ACC112 (cell line): ENCODE data around the gene CNOT1.
"Not testable (repeated sequence)": the region's sequence is repeated elsewhere in the genome, so short reads cannot be mapped to it uniquely, and the experiment has no call there.

Experiments
- H2AFZ ChIP-seq: fragments of 200-600 bp; sonication (generic); one replicate; pipeline ENCODE4 v1.6.0; 2017; ENCODE audit warnings: antibody characterized with exemption, low read length; ENCODE audit not compliant: unreplicated experiment
- H3K27ac ChIP-seq: fragments of 200-600 bp; sonication (generic); 2 replicates; pipeline ENCODE4 v1.5.1; 2014; ENCODE audit warnings: low read depth, mild to moderate bottlenecking, antibody characterized with exemption, low read length, moderate library complexity
- H3K27me3 ChIP-seq: fragments of 200-600 bp; sonication (generic); 2 replicates; pipeline ENCODE4 v1.6.1; 2014; ENCODE audit warnings: mild to moderate bottlenecking, antibody characterized with exemption, low read length, moderate library complexity, mixed read lengths; ENCODE audit not compliant: insufficient read depth
- H3K36me3 ChIP-seq: fragments of 200-600 bp; sonication (generic); 2 replicates; pipeline ENCODE4 v1.6.1; 2016; ENCODE audit warnings: mild to moderate bottlenecking, antibody characterized with exemption, low read length, moderate library complexity, mixed read lengths; ENCODE audit not compliant: insufficient read depth
- H3K4me1 ChIP-seq: fragments of 200-600 bp; sonication (generic); one replicate; pipeline ENCODE4 v1.6.1; 2016; ENCODE audit warnings: low read length, mixed read lengths; ENCODE audit not compliant: insufficient read depth, unreplicated experiment, control insufficient read depth
- H3K4me3 ChIP-seq: fragments of 200-600 bp; sonication (generic); 2 replicates; pipeline ENCODE4 v1.5.1; 2014; ENCODE audit warnings: mild to moderate bottlenecking, low read depth, low read length
- H3K79me2 ChIP-seq: fragments of 200-600 bp; sonication (generic); one replicate; pipeline ENCODE4 v1.6.0; 2016; ENCODE audit warnings: low read length; ENCODE audit not compliant: control insufficient read depth, unreplicated experiment, insufficient read depth

The CNOT1 gene

DNA sequence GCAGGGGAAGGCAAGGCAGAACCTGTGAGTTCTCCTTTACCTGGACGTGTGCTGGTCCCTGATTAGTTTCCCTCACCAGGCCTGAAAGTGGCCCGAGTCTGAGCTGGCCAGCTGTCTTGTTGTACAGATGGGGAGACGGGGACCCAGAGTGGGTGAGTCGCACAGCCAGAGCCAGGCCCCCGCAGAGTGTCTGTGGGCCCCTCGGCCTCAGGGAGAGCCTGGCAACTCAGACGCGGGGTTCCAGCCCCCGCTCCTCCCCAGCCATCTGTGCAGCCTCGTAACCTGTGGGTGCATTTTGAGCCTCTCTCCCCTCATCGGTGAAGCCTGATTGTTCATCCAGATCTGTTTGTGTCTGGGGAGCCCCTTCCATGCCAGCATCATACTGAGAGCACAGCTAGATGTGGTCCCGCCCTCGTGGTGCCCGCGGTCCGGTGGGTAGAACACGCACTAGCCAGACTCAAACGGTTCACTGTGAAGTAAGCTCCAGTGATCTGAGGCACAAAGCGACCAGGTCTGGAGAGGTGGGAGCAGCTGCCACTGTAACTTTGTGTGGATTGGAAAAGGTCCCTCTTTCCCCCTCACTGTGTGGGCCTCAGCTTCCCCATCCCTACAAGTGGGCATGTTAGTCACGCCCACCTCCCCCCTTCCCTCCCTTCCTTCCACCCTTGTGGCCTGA lies 135.7 kb downstream of the CNOT1 start:
- Histone ChIP-seq H3K79me2 (no peaks in the 10 kb centered on the region), H2AFZ (no peak overlapping the region), H3K36me3 (no peaks in the 10 kb centered on the region), H3K27me3 (no peaks in the 10 kb centered on the region), H3K4me1 (peaks cover 8% of the 10 kb centered on the region), H3K27ac (no peak overlapping the region), H3K4me3 (no peak overlapping the region)

DNA sequence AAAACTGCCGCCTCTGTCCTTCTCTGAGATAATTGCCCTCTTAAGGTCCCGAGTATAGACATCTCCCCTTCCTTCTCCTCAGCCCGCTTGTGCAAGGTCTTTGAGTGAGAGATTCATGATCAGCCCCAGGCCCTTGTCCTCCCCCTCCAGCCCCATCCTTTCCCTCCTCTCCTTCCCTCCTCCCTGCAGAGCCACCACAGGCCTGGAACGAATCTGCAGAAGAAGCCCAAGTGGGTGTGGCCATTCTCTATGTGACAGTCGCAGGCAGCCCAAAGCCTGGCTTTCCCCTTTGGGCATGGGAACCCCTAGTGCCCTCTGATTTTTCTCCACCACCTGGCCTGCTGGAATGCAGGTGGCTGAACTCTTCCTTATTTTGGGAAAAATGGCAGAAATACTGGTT lies 136.9 kb downstream of the CNOT1 start:
- Histone ChIP-seq H3K36me3 (no peaks in the 10 kb centered on the region), H3K79me2 (no peaks in the 10 kb centered on the region), H3K27me3 (no peaks in the 10 kb centered on the region), H3K4me3 (no peak overlapping the region), H3K4me1 (peaks cover 8% of the 10 kb centered on the region), H3K27ac (no peak overlapping the region), H2AFZ (no peak overlapping the region)

DNA sequence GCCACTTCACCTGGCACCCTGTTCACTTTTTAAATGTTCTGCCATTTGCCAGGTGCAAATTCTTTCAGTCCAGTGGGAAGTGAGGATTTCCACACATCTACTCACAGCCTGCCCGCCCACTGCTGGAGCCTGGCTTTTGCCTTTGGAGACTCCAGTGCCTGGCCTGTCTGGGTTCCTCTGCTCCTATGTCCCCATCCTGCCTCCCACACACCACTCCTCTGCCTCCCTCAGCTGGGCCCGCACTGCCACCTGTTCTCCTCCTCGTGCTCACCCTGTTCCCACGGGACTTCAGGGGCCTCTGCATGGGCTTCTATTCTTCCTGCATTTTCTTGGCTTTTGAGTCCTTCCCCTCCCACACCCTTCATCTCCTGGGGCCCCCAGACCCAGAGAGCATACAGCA lies 137.6 kb downstream of the CNOT1 start:
- H3K27me3 ChIP-seq = no peaks in the 10 kb centered on the region
- H3K4me1 ChIP-seq = peaks cover 8% of the 10 kb centered on the region
- H3K36me3 ChIP-seq = no peaks in the 10 kb centered on the region
- H3K79me2 ChIP-seq = no peaks in the 10 kb centered on the region
- H3K4me3 ChIP-seq = no peak overlapping the region
- no peak overlapping the region for H2AFZ ChIP-seq
- no peak overlapping the region for H3K27ac ChIP-seq

DNA sequence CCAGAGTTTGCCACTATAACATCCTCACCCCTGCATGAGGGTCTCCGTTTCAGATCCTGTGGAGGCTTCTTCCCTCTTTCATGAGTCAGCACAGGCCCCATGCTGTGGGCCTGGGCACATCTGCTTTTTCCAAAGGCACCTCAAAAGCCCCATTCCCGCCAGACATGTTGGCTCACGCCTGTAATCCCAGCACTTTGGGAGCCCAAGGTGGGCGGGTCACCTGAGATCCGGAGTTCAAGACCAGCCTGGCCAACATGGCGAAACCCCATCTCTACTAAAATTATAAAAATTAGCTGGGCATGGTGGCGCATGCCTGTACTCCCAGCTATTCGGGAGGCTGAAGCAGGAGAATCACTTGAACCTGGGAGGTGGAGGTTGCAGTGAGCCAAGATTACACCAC lies 139.1 kb downstream of the CNOT1 start:
- H3K27me3 ChIP-seq, H3K79me2 ChIP-seq, H3K4me1 ChIP-seq, H3K36me3 ChIP-seq, H2AFZ ChIP-seq, H3K27ac ChIP-seq, H3K4me3 ChIP-seq: not testable (repeated sequence)

DNA sequence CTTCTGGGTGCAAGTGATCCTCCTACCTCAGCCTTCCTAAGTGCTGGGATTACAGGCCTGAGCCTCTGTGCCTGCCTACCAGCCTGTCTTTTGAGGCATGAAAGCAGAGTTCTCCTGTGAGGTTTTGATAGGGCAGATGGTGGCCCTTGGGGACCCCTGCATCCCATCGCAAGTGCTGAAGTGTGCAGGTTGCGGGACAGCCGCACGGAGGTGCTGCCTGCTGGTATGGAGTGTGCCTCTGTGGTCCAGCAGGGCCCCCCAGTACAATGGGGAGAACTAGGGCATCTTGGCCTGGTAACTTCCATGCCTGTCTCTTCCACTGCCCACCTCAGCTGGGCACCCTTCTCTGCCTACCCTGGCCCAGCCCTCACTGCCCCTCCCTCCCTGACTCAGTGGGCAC lies 139.6 kb downstream of the CNOT1 start:
- H3K27ac ChIP-seq = no peak overlapping the region
- no peak overlapping the region for H2AFZ ChIP-seq
- H3K79me2 ChIP-seq = no peaks in the 10 kb centered on the region
- no peaks in the 10 kb centered on the region for H3K27me3 ChIP-seq
- H3K36me3 ChIP-seq = no peaks in the 10 kb centered on the region
- H3K4me1 ChIP-seq = no peaks in the 10 kb centered on the region
- H3K4me3 ChIP-seq = no peak overlapping the region

DNA sequence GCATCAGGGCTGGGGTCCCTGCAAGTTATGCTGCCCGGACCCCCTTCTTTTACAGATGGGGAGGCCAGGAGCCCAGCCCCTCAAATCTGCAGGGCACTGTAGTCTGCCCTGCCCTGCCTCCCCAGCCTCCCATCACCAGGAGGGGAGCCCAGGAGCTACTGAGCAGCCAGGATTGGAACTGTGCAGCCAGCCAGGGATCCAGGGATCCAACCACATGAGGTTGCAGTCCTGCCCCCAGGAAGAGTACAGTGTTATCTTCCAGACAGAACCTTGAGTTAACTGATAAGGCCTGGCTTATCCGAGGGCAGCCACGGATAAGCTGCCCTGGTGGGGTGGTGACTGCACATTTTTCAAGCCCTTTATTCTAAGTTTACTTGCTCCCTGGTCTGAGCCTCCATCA lies 141.1 kb downstream of the CNOT1 start:
- H3K27ac ChIP-seq = no peak overlapping the region
- H3K27me3 ChIP-seq = no peaks in the 10 kb centered on the region; the same call in 1 of the 2 replicates
- no peaks in the 10 kb centered on the region for H3K79me2 ChIP-seq
- H3K36me3 ChIP-seq = no peaks in the 10 kb centered on the region
- H2AFZ ChIP-seq = no peak overlapping the region
- no peak overlapping the region for H3K4me3 ChIP-seq
- no peaks in the 10 kb centered on the region for H3K4me1 ChIP-seq

DNA sequence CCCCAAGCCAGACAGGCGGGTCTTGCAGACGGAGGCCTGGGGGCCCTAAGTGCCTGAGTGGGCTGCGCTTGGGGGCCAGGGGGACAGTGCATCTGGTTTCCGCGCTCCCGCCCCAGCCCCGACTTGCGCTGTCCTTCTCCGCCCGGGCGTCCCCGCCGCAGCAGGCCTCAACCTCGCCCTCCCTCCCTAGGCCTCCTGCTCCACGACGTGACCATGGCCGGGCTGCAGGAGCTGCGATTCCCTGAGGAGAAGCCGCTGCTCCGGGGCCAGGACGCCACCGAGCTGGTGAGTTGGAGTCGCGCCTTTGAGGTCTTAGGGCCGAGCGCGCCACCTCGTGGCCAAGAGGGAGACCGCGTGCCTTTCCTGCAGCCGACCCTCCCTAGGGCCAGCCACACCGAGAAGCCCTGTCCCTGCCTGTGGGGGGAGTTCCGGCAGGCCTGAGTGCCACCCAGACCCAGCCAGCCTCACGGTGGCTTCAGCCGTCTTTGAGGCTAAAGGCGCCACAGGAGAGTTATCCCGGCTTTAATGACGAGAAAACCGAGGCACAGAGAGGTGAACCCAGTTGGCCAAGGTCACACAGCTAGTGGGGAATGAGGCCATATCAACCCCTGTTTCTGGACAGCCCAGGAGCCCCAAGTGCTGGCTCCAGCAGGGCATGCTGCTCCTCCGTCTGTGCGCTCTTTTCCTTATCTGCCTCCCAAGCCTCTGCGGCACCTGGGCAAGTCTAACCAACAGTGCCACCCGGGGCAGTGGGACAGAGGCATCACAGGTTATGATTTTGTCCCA lies 141.9 kb downstream of the CNOT1 start:
- no peaks in the 10 kb centered on the region for H3K4me1 ChIP-seq
- no peak overlapping the region for H3K4me3 ChIP-seq
- no peaks in the 10 kb centered on the region for H3K36me3 ChIP-seq
- H2AFZ ChIP-seq = no peak overlapping the region
- no peak overlapping the region for H3K27ac ChIP-seq
- H3K27me3 ChIP-seq = no peaks in the 10 kb centered on the region; the same call in 1 of the 2 replicates
- no peaks in the 10 kb centered on the region for H3K79me2 ChIP-seq

DNA sequence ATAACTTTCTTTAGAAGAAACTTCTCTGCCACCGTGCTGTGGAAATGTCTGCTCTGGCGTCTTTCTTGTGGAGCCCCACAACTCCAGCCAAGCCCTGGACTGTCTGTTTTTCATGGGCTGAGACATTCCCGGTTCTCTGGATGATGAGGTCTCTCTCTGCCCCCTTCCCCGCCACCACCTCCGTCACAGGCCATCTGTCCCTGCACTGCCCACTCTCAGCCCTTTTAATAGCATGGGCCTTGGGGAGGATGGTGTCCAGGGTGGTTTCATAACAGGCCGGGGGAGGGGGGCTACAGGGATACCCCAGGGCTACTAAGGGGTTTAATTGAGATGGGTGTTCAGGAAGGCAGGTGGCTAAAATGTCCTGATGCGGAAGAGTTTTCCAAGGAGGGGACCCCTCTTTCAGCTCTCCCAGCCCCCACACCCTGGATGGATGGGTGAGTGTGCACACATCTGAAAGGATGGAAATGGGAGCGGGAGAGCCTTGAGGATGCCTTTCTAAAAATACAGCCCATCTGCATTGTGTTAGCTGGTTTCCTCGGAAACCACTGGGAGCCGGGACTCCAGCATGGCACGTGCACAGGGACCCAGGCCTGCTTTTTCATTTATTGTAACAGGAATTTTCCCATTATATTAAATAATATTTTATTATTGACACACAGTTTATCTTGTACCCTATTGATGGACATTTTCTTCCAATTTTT lies 144.3 kb downstream of the CNOT1 start:
- Histone ChIP-seq H3K27ac (no peak overlapping the region), H3K27me3 (no peaks in the 10 kb centered on the region; the same call in 1 of the 2 replicates), H3K4me3 (no peak overlapping the region), H3K79me2 (no peaks in the 10 kb centered on the region), H2AFZ (no peak overlapping the region), H3K4me1 (no peaks in the 10 kb centered on the region), H3K36me3 (no peaks in the 10 kb centered on the region)

DNA sequence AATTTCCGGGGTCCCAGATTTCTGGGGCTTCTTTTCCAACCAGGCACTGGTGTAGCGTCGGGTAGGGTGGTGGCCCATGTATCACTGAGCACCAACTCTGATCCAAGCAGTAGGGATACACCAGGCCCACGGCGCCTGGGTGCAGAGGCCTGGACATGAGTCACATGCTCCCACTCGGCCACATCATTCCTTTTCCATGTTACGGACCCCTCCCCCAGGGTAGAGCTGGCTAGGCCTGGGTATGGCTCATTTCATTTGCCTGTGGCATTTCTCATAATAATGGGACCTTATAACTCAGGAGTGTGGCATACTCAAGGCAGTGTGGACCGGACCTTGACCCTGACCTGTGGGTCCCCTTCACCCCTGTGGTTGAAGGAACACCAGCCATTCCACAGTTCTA lies 147.7 kb downstream of the CNOT1 start:
- H2AFZ ChIP-seq = no peak overlapping the region
- H3K27me3 ChIP-seq = peaks cover 4% of the 10 kb centered on the region
- no peaks in the 10 kb centered on the region for H3K79me2 ChIP-seq
- no peak overlapping the region for H3K4me3 ChIP-seq
- H3K27ac ChIP-seq = no peak overlapping the region
- H3K36me3 ChIP-seq = no peaks in the 10 kb centered on the region
- no peaks in the 10 kb centered on the region for H3K4me1 ChIP-seq

DNA sequence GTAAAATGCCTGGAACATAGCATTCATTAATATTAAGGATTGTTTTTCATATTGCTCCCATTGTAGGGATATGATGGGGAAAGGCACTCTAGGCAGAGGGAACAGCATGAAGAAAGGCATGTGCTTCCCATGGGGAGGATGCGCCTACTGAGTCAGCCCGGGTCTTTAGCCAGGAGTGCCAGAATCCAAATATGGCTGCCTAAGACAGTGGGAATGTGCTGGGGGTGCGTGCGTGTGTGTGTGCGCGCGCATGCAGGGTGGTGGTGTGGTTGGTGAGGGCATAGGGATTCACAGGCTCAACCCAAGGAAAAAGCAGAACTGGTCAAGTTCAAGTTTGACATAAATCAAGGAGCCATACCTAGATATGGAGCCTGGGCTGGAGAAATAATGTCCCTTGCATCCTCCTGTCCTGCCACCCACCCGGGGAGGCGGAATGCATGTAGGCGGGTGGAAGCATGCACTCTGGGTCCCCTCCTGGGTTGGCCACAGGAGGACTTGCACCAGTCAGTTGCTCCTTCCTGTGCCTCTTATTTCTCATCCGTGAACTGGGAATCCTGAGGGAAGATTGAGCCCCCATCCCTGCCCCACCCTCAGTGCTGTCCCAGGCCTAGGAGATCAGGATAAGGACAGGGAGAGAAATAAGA lies 148.3 kb downstream of the CNOT1 start:
- H3K27me3 ChIP-seq = peaks cover 4% of the 10 kb centered on the region

More for the DNA sequence above, 148.3 kb downstream of the CNOT1 start:
- H3K79me2 ChIP-seq = no peaks in the 10 kb centered on the region
- no peaks in the 10 kb centered on the region for H3K36me3 ChIP-seq
- no peak overlapping the region for H3K4me3 ChIP-seq
- H3K4me1 ChIP-seq = no peaks in the 10 kb centered on the region
- H3K27ac ChIP-seq = no peak overlapping the region
- H2AFZ ChIP-seq = no peak overlapping the region
